GM18526 (cell line): ENCODE measurements around the gene FABP1.

ENCODE experiments used
- POLR2A ChIP-seq: IDR thresholded peaks from 3 replicates; pipeline ENCODE4 v1.6.1; 2011; ENCODE audit not compliant: insufficient read length; ENCODE audit errors: extremely low read depth

The FABP1 gene

GRCh38 chr2:88146590-88146989, 18.7 kb upstream of the FABP1 start:
- no peak for TF ChIP-seq POLR2A

DNA sequence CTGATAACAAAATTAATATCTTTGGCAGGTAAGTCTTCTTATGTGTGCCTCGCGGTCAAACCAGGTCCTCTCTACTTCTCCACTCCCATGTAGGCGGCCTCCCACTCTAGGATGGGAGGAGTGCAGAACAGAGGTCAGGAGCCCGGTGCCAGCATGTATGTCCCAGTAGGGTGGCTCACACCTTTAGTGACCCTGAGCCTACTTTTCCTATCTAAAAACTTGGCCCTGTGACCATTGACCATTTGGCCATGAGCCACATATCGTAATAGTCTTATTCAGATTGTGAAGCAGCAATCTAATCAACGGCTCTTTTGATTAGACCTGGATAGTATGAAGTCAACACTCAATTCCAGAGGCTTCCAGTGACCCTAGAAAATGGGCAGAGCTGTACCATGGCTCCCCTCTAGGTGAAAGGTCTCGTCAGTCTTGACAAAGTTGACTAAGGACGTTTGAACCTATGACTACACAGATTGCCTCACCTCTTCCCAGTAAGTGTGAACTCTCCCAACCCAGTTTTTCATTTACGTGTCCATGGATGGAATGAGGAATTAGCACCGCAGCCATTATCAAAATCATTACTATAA, 17.1 kb upstream of the FABP1 start:
- TF ChIP-seq POLR2A = no peak

DNA sequence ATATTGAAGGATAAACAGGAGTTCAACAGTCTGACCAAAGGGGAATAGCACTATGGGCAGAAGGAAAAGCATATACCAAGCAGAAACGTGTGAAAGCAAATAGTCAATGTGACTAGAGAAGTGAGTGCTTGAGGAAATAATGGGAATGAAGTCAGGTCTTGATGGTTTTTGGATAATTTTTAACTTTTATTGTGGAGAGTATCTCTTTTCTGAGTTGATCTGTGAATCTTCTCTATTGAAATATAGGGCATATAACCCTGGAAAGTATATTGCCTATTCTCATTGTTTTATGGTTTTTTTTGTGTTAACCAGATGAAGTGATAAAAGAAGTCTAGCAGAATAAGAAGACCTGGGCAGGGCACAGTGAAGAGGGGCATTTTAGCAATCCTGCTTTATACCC, 16.4 kb upstream of the FABP1 start:
- no peak for TF ChIP-seq POLR2A

- no peak for TF ChIP-seq POLR2A
Measured at GRCh38 chr2:88141952-88142351, 14.1 kb upstream of the FABP1 start.

- no peak for TF ChIP-seq POLR2A
Measured at GRCh38 chr2:88139804-88140203, 11.9 kb upstream of the FABP1 start.

DNA sequence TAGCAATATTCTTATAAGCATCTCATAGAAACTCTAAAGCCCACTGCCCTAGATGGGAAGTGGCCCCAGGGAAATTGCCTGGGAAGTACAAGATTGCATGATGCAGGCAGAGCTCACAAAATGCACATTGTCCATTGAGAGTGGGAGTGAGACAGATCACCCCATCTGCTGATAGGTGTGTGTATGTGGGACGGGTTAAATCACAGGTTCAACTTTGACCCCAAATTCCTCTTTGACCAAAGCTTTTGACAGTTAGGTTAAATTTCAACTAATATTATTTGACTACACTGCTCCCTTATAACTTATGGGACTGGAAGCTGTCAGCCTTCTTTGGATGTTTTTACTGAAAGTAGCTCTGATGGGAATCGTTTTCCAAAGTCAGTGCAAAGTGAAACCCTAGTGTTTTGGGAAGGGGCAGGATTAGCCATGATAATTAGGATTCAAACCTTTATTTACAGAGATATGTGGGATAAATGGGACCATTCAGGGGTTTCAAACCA, 11.4 kb upstream of the FABP1 start:
- no peak for TF ChIP-seq POLR2A

DNA sequence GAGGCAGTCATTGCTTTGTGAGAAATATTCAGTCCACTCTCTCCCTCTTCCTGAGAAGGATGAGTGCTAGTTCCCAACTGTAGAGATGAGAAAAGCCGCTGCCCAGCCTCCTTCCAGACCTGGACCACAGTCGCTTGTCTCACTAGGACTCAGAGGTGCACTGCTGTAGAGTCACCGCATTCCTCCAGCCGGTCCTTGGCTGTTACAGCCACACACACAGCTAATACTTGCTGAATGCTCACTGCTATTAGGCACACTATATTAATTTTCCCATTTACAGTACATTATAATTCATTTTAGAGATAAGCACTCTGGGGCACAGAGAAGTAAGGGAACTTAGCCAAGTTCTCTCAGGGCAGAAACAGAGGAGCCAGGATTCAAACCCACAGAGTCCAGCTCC, 10.0 kb upstream of the FABP1 start:
- no peak for TF ChIP-seq POLR2A

- no peak for TF ChIP-seq POLR2A
Measured at GRCh38 chr2:88136817-88137216, 9.0 kb upstream of the FABP1 start.

DNA sequence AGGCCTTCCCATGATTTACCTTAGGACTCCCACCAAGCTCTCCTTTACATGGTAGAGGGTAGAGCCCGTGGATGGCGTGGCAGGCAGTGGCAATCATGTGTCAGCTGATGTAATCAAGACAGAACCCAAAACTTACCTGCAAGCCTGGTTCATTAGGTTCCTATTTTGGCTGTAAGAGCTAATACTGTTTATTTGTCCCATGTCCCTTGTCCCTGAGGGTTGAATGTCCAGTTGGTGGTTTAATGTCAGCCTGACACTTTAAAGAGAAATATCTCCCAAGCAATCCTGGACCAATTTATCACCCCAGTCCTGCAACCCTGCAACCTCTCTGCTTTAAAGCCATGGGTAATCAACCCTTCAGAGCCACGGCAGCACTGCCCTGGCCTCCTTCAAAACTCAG, 6.0 kb upstream of the FABP1 start:
- no peak for TF ChIP-seq POLR2A

- TF ChIP-seq POLR2A = no peak
Measured at GRCh38 chr2:88131999-88132368, 4.1 kb upstream of the FABP1 start.

- TF ChIP-seq POLR2A = no peak
Measured at GRCh38 chr2:88131201-88131998, 3.5 kb upstream of the FABP1 start.

GRCh38 chr2:88129313-88129959, 1.6 kb upstream of the FABP1 start:
- TF ChIP-seq POLR2A = no peak

DNA sequence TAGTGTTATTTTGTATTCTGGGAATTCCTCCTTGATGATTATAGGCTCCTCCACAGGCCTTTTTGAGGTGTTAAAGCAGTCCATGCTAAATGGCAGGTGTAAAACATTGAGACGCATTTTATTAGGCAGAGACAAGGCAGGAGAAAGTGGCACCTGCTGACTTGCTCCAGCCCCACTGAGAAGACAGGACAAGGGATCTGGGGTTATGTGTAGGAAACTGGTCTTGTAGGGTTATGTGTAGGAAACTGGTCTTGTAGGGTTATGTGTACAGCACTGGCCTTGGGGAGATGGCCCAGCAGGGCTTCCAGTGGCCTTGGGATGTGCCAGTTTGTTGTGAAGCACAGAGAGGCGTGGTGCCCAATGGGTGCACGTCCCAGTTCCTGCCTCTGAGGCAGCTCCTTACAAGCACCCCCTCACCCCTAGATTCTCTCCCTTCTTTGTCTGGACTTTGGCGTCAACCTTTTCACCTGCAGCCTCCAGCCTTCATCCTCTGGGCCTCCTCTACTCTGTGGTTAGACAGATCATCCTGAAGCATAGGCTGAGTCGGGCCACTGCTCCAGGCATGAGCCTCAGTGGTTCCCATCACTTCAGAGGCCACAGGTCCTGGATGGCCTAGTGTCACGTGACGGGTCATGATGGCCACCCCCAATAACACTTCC, 921 bp upstream of the FABP1 start:
- TF ChIP-seq POLR2A = no peak

DNA sequence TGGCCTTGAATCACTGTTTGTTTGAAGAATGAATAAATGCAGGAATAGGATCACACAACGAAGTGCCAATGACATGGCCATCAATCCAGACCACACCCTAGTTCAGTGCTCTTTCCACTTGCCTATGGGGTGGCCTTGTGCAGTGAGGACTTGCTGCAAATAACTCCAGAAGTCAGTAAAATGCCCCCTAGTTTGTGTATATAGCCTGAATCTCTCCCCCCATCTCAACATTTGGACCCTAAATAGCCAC, 299 bp downstream of the FABP1 start:
- no peak for TF ChIP-seq POLR2A

DNA sequence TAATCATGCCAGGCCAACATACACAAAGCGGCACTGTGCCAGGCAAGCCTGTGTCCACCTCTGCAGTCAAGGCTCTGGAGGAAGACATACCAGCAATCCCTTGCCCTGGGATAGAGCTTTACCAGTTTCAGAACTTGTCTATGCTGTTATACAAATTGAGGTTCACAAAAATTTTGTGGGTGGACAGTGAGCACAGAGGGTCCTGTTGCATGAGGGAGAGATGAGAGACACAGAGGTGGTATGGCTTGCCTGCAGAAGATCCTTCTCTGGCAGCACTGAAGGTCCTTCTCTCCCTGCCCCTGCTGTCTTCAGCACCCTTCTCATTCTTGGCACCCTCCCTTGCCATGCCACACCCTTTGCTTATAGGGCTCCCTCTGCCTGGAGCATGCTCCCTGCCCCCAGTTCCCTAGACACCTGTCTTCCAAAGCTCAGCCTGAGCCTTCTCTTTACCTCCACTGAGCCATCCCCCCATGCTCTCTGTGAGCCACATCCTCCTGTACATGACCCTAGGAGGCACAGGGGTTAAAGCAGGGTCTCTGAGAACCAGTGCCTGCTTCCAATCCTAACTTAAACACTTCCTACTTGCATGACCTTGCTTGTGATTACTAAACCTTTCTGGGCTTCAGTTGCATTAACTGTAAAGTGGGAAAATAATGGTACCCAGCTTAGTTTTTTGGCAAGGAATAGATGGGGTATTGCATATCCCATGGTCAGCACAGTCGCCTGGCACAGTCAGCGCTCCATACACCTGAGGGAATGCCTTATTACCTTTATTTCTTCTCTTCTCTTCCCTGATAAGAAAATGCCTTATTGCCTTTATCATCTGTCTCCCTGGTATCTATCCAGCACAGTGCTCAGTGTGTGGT, 857 bp downstream of the FABP1 start:
- no peak for TF ChIP-seq POLR2A

DNA sequence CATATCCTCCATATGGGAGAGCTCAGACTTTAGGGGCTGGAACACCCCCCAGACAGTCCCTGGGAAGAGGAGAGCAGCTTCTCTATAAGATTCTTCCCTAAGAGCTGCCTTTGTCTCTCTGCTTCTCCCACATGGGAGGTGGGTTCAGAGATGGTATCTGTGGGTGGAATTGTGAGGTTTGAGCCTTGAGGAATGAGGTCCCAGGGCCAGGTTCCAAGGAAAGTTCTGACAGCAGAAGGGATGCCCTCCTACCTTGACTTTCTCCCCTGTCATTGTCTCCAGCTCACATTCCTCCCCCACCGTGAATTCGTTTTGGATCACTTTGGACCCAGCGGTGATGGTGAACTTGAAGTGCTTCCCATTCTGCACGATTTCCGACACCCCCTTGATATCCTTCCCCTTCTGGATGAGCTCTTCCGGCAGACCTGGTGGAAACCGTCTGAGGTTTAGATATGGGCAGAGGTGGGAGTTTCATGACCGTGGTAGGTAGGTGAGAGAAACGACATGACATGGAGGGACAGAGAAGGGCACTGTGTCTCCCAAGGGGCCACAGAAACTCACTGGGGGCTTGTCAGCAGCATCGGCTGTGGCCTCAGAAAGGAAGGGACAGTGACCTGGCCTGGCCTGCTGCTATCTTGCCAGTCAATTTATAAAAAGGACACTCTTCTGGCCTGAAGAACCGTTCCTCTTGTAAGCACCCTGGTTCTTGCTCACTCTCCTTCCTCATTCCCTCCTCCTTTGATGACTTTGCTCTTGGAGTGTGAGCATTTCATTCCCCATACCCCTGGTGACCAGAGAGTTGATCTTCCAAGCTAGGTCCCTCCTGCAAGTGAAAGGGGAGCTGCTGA, 1.7 kb downstream of the FABP1 start:
- no peak for TF ChIP-seq POLR2A
